ENCODE data around the gene TTC9. TPM values are rescaled to one million over a fixed set of nuclear protein-coding genes. Genes with fewer than 3 reads are reported as not detected.

Gene TTC9
- total RNA-seq, 3 donors from 2014 or later, result 3.2 to 4.0 (median 3.6) TPM

DNA sequence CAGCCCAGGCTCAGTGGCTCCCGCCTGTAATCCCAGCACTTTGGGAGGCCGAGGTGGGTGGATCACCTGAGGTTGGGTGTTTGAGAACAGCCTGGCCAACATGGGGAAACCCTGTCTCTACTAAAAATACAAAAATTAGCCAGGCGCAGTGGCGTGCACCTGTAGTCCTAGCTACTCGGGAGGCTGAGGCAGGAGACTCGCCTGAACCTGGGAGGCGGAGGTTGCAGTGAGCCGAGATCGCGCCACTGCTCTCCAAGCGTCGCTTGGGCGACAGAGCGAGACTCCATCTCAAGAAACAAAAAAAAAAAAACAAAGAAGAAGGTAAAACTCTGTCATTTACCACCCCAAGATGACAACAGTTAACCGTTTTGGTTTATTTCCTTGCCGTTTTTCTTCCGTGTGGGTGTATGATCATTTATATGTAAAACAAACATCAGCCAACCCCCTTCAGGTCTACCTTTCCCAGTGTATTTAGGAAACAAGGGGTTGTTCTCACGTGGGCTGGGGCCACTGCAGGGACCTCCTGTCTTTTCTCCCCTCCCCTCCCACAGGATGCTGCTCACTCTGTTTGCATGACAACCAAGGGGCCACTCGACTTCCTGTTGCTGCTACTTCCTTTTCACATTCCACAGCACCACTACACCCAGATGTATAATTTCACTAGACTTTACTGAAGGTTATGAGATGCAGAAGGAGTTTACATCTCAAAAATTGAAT is 13.6 kb downstream of the TTC9 start:
- no peaks in the 10 kb centered on the region for H3K9me3 Mint-ChIP-seq
- peak overlapping the region; percentile 82 for H3K4me3 Mint-ChIP-seq
- ATAC-seq (peak; percentile 81 to 83), DNase-seq (peak; percentile 47)
- H3K36me3 Mint-ChIP-seq (ENCODE audit: insufficient read depth), result peaks cover 4% of the 10 kb centered on the region
- peaks cover 86% of the 10 kb centered on the region for H3K4me1 Mint-ChIP-seq (ENCODE audit: low read depth)
- H3K27me3 Mint-ChIP-seq (ENCODE audit: low read depth), result no peaks in the 10 kb centered on the region

DNA sequence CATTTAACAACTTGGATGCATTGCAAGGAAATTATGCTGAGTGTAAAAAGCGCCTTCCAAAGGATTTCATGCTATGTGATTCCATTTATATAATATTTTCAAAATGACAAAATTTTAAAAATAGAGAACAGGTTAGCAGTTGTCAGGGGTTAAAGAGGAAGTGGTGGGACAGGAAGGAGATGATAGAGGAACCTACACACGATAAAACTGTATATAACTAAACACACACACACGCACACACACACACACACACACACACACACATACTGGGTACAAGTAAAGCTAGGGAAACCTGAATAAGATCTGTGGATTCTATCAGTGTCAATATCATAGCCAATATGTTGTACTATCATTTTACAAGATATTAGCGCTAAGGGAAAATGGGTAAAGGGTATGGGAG is 17.2 kb downstream of the TTC9 start:
- H3K4me3 Mint-ChIP-seq, result peak overlapping the region; percentile 42
- DNase-seq (no peak), ATAC-seq (no peak)

DNA sequence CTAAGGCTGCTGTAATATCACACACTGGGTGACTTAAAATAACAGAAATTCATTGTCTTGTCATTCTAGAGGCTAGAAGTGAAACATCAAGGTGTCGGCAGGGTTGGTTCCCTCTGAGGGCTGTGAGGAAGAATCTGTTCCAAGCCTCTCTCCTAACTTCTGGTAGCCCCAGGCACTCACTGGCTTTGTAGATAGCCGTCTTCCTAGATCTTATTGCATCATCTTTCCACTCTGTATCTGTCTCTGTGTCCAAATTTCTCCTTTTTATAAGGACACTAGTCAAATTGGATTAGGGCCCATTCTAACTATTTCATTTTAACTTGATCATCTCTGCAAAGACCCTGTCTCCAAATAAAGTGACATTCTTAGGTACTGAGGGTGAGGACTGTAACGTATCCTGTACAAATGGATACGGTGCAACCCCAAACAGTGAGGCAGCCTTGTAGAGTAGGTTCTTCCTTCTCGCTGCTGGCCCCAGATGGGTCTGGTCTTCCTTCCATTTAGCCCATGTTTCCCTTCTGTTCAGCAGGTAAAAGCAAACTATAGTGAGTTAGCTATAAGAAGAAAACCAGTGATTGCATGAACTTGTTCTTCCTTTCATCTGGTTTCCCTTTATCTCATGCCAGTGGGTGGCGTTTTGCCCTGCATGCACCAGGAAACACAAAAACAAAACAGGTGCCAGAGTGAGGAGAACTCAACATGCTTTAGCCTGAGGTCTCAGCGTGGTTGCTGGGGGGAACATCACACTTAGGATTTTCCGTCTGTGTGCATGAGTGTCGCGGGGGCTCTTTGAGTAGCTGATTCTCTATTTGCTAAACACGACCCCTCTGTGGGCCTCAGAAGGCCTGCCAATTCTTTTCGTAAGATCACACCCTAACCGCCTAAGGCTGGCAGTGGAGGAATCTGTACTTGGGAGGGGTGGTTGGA is 19.5 kb downstream of the TTC9 start:
- ATAC-seq (peak; percentile 73 to 74), DNase-seq (peak; percentile 31)
- Mint-ChIP-seq H3K9me3 (no peaks in the 10 kb centered on the region), H3K36me3 (ENCODE audit: insufficient read depth) (peaks cover 11% of the 10 kb centered on the region), H3K27me3 (ENCODE audit: low read depth) (no peaks in the 10 kb centered on the region), H3K4me3 (peak overlapping the region; percentile 22), H3K4me1 (ENCODE audit: low read depth) (peaks cover 86% of the 10 kb centered on the region)

More for the DNA sequence above, 17.2 kb downstream of the TTC9 start:
- Mint-ChIP-seq H3K27me3 (ENCODE audit: low read depth) (no peaks in the 10 kb centered on the region), H3K9me3 (no peaks in the 10 kb centered on the region), H3K36me3 (ENCODE audit: insufficient read depth) (peaks cover 11% of the 10 kb centered on the region), H3K4me1 (ENCODE audit: low read depth) (peaks cover 89% of the 10 kb centered on the region)

DNA sequence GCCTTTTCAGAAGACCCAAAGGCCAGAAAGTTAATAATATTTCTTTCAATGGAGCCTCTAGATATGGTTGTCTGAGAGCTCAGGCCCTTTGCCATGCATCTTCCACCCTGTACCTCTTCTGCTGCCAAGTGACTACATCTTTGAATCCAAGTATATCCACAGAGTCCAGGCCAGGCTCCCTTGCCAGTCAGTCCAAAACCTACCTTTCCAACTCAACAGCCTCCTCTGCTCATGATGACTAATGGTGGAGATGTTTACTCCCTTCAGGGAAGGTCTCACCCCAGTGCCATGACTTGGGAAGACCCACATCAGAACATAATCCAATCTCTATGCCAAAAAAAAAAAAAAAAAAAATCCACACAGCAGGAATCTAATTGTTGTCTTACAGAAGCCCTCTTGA is 20.4 kb downstream of the TTC9 start:
- ATAC-seq (no peak), DNase-seq (no peak)
- no peaks in the 10 kb centered on the region for H3K9me3 Mint-ChIP-seq
- no peak overlapping the region for H3K4me3 Mint-ChIP-seq
- peaks cover 11% of the 10 kb centered on the region for H3K36me3 Mint-ChIP-seq (ENCODE audit: insufficient read depth)
- peaks cover 86% of the 10 kb centered on the region for H3K4me1 Mint-ChIP-seq (ENCODE audit: low read depth)
- H3K27me3 Mint-ChIP-seq (ENCODE audit: low read depth), result no peaks in the 10 kb centered on the region

DNA sequence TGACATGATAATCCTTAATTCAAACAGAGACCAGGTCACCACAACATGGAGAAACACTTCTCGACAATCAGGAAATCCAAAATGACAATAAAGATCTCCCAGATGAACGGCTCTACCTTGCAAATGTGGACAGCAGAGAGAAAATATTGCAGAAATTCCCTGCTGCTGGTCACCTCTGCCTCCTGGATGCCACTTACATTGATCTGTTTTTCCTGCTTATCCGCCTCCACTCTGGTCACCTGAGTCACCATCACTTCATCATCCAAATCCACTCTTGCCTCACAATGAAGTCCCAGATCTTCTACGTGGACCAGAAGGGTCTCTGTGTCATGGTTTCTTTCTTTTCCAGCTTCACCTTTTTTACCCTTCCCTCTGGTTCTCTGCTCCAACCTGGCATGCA is 21.1 kb downstream of the TTC9 start:
- Mint-ChIP-seq H3K4me1 (ENCODE audit: low read depth) (peaks cover 83% of the 10 kb centered on the region), H3K9me3 (no peaks in the 10 kb centered on the region), H3K4me3 (no peak overlapping the region), H3K27me3 (ENCODE audit: low read depth) (no peaks in the 10 kb centered on the region), H3K36me3 (ENCODE audit: insufficient read depth) (peaks cover 12% of the 10 kb centered on the region)
- no peak for DNase-seq
- no peak for ATAC-seq

DNA sequence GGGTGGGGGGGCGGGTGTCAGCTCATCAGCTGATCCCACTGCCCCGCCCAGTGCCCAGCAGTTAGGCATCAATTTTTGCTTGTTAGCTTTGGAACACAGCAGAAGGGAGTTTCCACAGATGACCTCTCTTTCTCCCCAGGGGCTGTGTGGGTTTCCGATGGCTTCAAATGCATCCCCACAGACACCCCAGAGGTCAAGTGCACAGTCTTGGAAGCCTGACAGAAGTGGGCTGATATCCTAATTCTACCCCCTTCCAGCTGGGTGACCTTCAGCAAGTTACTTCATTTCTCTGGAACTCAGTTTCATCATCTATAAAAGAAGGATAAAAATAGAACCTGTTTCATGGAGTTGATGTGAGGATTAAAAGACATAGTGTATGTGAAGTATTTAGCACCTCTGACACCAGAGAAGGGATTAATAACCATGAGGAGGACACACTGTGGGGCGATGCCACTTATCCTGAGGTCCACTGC is 22.0 kb downstream of the TTC9 start:
- DNase-seq (no peak), ATAC-seq (no peak)
- no peaks in the 10 kb centered on the region for H3K27me3 Mint-ChIP-seq (ENCODE audit: low read depth)
- no peak overlapping the region for H3K4me3 Mint-ChIP-seq
- no peaks in the 10 kb centered on the region for H3K9me3 Mint-ChIP-seq
- peaks cover 17% of the 10 kb centered on the region for H3K36me3 Mint-ChIP-seq (ENCODE audit: insufficient read depth)
- peaks cover 74% of the 10 kb centered on the region for H3K4me1 Mint-ChIP-seq (ENCODE audit: low read depth)

DNA sequence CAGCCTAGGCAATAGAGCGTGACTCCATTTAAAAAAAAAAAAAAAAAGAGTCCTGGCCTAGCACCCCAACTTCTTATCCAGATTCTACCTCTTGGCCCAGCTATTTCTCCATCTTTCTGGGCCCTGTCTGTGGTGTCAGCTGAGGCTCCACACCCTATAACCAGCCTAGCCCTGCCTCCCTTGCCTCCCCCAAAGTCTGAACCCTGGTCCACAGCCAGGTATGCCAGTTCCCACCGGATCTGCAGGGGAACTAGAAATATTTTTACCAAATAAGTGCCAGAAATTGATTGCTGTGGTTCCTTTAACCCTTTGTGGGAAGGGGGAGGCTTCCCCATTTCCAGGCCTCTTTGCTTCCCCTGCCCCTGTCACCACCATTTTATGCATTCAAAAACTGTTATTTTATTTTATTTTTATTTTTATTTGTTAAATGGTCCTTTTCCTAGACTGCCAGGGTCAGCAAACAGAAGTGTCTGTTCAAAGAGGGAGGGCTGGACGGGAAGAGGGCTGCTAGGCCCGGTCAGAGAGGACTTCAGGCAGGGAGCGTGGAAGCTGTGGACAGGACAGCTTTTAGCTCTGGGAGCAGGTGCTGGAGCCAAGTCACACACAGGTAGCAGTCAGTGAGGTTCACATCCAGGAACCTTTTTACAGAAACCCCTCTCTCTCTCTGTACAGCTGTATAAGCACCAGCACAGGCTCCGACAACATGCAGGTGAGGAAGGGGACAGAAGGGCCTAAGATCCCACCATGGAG is 23.2 kb downstream of the TTC9 start:
- Mint-ChIP-seq H3K36me3 (ENCODE audit: insufficient read depth) (peaks cover 17% of the 10 kb centered on the region), H3K4me3 (no peak overlapping the region), H3K4me1 (ENCODE audit: low read depth) (peaks cover 63% of the 10 kb centered on the region), H3K27me3 (ENCODE audit: low read depth) (no peaks in the 10 kb centered on the region), H3K9me3 (no peaks in the 10 kb centered on the region)
- no peak for DNase-seq
- ATAC-seq, result no peak

DNA sequence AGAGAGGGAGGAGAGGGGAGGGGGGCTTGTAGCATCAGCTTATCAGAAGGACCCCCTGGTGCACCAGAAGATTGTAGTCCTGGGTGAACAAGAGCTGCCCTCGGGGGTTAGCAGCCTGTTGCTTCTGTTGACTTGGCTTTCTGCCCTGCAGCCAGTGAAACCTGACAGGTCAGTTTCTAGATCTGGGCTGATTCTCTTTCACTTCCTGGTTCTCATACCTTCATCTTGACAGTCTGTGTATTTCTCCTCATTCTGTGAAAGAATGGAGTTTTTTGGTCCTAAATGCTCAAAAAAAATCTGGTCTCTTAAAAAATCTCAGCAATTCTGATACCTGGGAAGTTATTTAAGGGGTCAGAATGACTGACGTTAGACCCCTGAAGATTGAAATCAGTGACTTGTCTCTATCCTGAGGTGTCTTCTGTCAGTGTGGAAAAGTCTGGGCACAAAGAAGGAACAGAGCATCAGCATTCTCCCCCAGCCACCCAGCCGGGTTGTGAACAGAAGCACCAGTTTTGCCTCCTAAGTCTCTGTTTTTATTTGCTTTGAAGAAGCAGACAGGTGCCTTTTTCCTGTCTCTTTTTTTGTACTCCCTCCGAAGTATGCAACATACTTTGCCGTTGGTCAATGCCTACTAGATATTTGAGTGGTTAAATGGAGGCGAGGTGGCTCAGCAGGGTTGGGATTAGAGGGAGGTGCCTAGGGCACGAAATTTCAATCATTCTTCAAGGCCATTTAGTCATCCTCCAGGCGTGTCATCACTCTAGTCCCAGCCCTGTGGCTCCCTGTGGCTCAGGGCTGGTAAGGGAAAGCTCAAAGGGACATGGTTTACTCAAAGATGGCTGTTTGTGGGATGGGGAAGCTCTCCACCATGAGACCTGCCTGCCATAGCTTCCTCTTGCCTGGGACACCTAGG is 24.0 kb downstream of the TTC9 start:
- no peaks in the 10 kb centered on the region for H3K9me3 Mint-ChIP-seq
- DNase-seq, result no peak
- peaks cover 55% of the 10 kb centered on the region for H3K4me1 Mint-ChIP-seq (ENCODE audit: low read depth)
- ATAC-seq, result peak; percentile 44 to 51
- H3K27me3 Mint-ChIP-seq (ENCODE audit: low read depth), result no peaks in the 10 kb centered on the region
- peaks cover 17% of the 10 kb centered on the region for H3K36me3 Mint-ChIP-seq (ENCODE audit: insufficient read depth)
- H3K4me3 Mint-ChIP-seq, result no peak overlapping the region

DNA sequence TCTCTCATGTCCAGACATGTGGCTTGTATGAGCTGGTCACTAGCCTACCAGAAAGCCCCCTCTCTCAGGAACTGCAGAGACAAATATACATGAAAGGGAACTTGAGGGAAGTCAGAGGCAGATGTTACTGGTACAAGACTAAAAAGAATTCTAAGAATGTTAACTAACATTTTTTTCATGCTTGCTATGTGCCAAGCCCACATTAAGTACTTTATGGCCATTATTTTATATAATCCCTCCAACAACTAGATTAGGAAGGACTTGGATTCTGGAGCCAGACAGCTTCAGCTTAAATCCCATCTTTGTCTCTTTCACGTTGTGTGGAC is 24.6 kb downstream of the TTC9 start:
- no peak for DNase-seq

DNA sequence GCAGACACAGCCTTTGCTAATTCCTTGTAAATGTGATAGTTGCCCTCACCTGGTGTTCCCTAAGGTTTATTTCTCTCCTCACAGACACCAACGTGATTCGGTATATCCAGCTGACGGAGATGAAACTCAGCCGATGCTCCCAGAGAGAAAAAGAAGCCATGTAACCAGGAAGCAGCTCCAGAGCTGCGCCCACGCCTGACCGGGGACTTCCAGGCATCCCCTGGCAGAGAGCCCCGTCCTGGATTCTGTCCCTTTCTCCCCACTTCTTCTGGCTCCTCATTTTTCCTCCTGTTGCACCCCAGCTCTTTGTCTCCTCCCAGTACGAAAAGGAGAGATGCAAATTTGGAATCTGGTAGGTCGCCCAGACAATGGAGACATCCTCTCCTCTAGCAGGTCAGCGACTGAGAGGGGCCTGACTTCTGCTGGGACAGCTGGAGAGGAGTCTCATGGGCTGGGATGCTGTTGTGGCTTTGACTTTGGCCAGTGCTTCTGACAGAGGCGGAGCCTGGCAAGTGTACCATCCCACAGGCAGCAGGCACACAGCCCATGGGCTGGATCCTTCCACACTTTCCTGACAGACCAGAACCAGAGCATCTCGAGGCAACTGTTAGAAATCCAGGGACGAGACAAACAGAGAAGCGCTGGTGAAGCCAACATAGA is 29.4 kb downstream of the TTC9 start:
- Mint-ChIP-seq H3K27me3 (ENCODE audit: low read depth) (no peaks in the 10 kb centered on the region), H3K4me3 (no peak overlapping the region), H3K36me3 (ENCODE audit: insufficient read depth) (peaks cover 17% of the 10 kb centered on the region), H3K4me1 (ENCODE audit: low read depth) (peaks cover 12% of the 10 kb centered on the region), H3K9me3 (no peaks in the 10 kb centered on the region)
- no peak for ATAC-seq
- no peak for DNase-seq

More for the DNA sequence above, 24.6 kb downstream of the TTC9 start:
- no peak overlapping the region for H3K4me3 Mint-ChIP-seq
- no peaks in the 10 kb centered on the region for H3K27me3 Mint-ChIP-seq (ENCODE audit: low read depth)
- no peaks in the 10 kb centered on the region for H3K9me3 Mint-ChIP-seq
- peaks cover 17% of the 10 kb centered on the region for H3K36me3 Mint-ChIP-seq (ENCODE audit: insufficient read depth)
- ATAC-seq, result no peak
- peaks cover 49% of the 10 kb centered on the region for H3K4me1 Mint-ChIP-seq (ENCODE audit: low read depth)

DNA sequence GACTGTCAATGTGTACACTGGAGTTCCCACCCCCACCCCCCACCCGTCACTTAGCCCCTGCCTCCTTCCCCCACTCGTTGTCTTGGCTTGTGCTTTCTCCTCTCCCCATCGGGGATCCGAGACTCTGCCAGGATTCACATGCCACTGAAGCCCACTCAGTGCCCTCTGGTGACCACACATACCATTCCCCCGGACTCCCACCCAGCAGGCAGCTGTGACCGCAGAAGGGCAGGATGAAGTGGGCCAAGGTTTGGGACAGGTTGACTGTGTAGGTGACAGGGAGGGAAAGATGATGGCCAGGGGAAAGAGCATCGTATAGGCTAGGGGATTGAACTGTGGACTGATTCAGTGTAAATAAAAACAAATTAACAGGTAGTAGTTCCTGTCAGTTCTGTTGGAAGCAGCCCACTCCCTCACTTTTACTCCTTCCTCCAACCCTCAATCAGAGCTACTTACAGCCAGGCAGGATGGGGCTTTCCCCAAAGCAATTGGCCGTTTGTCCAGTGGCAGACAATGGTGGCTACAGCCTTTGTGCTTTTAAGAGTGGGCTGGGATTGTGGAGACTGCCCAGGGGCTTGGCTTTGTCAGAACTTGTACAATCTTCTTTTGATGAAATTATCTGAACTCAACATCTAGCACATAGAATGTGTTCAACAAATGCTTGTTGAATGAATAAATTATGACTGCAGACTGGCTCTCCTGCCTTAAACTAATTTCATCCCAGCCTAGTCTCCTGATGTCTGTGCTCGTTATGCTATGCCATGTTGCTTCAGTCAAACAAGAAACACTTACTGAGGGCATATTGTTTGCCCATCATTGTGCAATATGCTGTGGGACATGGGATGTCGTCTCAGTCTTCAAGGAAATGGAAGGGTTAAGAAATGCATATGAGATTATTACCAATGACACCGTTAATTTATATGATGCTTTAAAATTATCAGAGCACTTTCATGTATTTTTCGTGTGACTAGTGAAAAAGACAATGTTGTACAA is 30.2 kb downstream of the TTC9 start:
- H3K4me1 Mint-ChIP-seq (ENCODE audit: low read depth), result peaks cover 4% of the 10 kb centered on the region
- H3K9me3 Mint-ChIP-seq, result no peaks in the 10 kb centered on the region
- H3K27me3 Mint-ChIP-seq (ENCODE audit: low read depth), result no peaks in the 10 kb centered on the region
- no peak for DNase-seq
- ATAC-seq, result no peak
- peaks cover 17% of the 10 kb centered on the region for H3K36me3 Mint-ChIP-seq (ENCODE audit: insufficient read depth)
- no peak overlapping the region for H3K4me3 Mint-ChIP-seq

DNA sequence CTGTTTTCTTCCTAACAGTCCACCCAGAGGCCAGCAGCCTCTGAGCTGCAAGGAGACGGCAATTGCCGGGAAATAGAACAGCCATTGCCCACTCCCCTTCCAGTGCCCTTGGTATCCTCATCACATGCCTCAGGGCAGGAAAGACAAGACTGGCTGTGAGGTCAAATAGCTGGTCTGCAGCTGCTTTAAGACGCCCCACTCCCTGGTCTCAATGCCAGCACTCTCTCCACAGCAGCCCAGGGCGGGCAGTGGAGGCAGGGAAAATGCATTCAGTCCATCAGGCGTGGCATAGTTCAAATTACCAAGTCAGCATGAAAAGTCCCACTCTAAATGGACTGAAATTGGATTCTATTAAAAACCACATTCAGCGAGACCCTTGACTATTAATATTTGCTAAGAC is 35.6 kb downstream of the TTC9 start:
- DNase-seq (no peak), ATAC-seq (no peak)
- Mint-ChIP-seq H3K27me3 (ENCODE audit: low read depth) (no peaks in the 10 kb centered on the region), H3K4me1 (ENCODE audit: low read depth) (no peaks in the 10 kb centered on the region), H3K36me3 (ENCODE audit: insufficient read depth) (peaks cover 9% of the 10 kb centered on the region), H3K4me3 (no peak overlapping the region), H3K9me3 (no peaks in the 10 kb centered on the region)
